ENCODE data around the gene PTPRA.

PTPRA gene

GRCh38 chr20:3085571-3086072, 212.3 kb downstream of the PTPRA start:
- no peak for DNase-seq (ENCODE audit: low read depth, low spot score)
- H3K4me3 ChIP-seq (ENCODE audit: low read depth, low read length), result no peak overlapping the region

GRCh38 chr20:3088031-3088430, 214.8 kb downstream of the PTPRA start:
- in situ Hi-C loops (cut with HindIII; ENCODE audit: low sequenced_read_pairs), result no loop called here

More at GRCh38 chr20:3085571-3086072, 212.3 kb downstream of the PTPRA start:
- in situ Hi-C loops (cut with HindIII; ENCODE audit: low sequenced_read_pairs), result no loop called here
- TF ChIP-seq CTCF (IDR thresholded peaks at IDR 0.05; ENCODE audit: low read depth, low read length), result no peak

More at GRCh38 chr20:3088031-3088430, 214.8 kb downstream of the PTPRA start:
- no peak for TF ChIP-seq CTCF (IDR thresholded peaks at IDR 0.05; ENCODE audit: low read depth, low read length)
- DNase-seq (ENCODE audit: low read depth, low spot score), result no peak
- no peak overlapping the region for H3K4me3 ChIP-seq (ENCODE audit: low read depth, low read length)

Data from astrocyte of the spinal cord (primary cell).